HepG2 (cell line): ENCODE measurements around the gene DOCK1. TPM values are rescaled to one million over a fixed set of nuclear protein-coding genes. Genes with fewer than 3 reads are reported as not detected.

ENCODE experiments used
- ATAC-seq: fragments of 200-7000 bp; cut with Tn5 transposase; 3 replicates; pipeline ENCODE4 v1.9.1; 2020; ENCODE audit warnings: mild to moderate bottlenecking, moderate library complexity
- BruUV-seq: library from RNA; stranded (reverse); fragments of 400-500 nt; replicated peaks from 2 replicates; lab custom pipeline; 2021; lab: Mats Ljungman, UMichigan
- CTCF ChIA-PET: fragments of 300-600 bp; formaldehyde crosslinking; extraction: SDS; loops from one replicate; lab custom pipeline; 2021; ENCODE audit warnings: low total read pairs, inconsistent platforms, low intra/inter-chr PET ratio; lab: Yijun Ruan, JAX
- POLR2A ChIA-PET: fragments of 350-600 bp; sonication (Branson Sonifier 250); formaldehyde crosslinking; loops from one replicate; lab custom pipeline; 2020; ENCODE audit warnings: antibody characterized with exemption, inconsistent platforms; lab: Yijun Ruan, JAX
- DNase-seq: peaks from one replicate; pipeline ENCODE4 v3.0.0-alpha.2; 2015; ENCODE audit warnings: low spot score
- FAIRE-seq: peaks from 3 replicates; lab custom pipeline; 2011; peaks lifted over from hg19 to GRCh38; lab: Jason Lieb, UNC
- H2AFZ ChIP-seq: one replicate; pipeline ENCODE4 v1.6.1; 2011; ENCODE audit warnings: low read length, inconsistent platforms
- H3K27ac ChIP-seq: fragments of 300-600 bp; 3 replicates; pipeline ENCODE4 v1.8.0; 2011; ENCODE audit warnings: mixed run types, mild to moderate bottlenecking, mixed read lengths, low read length, inconsistent platforms; ENCODE audit not compliant: insufficient read depth; ENCODE audit errors: extremely low read length
- H3K27me3 ChIP-seq, 2 experiments: fragments of 200-600 bp in 1 of 2; 2 replicates in 1 of 2; 3 replicates in 1 of 2; pipeline versions ENCODE4 v1.6.0 to v1.8.0; 2011; ENCODE audit warnings: low read length in 2 of 2, mild to moderate bottlenecking in 2 of 2, moderate library complexity in 2 of 2, inconsistent platforms in 1 of 2; ENCODE audit not compliant: insufficient read depth in 2 of 2, control insufficient read depth in 1 of 2
- H3K36me3 ChIP-seq, 2 experiments: fragments of 200-600 bp in 1 of 2; replicated peaks in 1 of 2; 2 replicates in 1 of 2; 3 replicates in 1 of 2; pipeline versions ENCODE4 v1.5.1 to v1.8.0; 2011; ENCODE audit warnings: low read length in 2 of 2, inconsistent platforms in 1 of 2; ENCODE audit not compliant: insufficient read depth in 2 of 2, control insufficient read depth in 1 of 2
- H3K4me1 ChIP-seq: 2 replicates; pipeline ENCODE4 v1.5.1; 2012; ENCODE audit warnings: low read length, inconsistent platforms; ENCODE audit not compliant: insufficient read depth
- H3K4me2 ChIP-seq: 2 replicates; pipeline ENCODE4 v1.6.0; 2011; ENCODE audit warnings: low read depth, low read length, inconsistent platforms
- H3K4me3 ChIP-seq, 3 experiments: fragments of 200-600 bp in 1 of 3; sonication (generic), shearing (Covaris generic) in 1 of 3; replicated peaks in 1 of 3; 2 replicates each; pipeline ENCODE4 v1.5.1; 2011 to 2016; ENCODE audit warnings: low read length in 3 of 3, inconsistent platforms in 2 of 3, low read depth in 2 of 3, mild to moderate bottlenecking in 2 of 3, control low read depth in 1 of 3, mixed read lengths in 1 of 3; ENCODE audit not compliant: insufficient read depth in 1 of 3
- H3K79me2 ChIP-seq: one replicate; pipeline ENCODE4 v1.6.1; 2011; ENCODE audit warnings: low read length, inconsistent platforms; ENCODE audit not compliant: insufficient read depth
- H3K9ac ChIP-seq: 2 replicates; pipeline ENCODE4 v1.6.0; 2011; ENCODE audit warnings: mild to moderate bottlenecking, low read depth, low read length, inconsistent platforms; ENCODE audit not compliant: insufficient read depth
- H3K9me3 ChIP-seq: 2 replicates; pipeline ENCODE4 v1.5.1; 2012; ENCODE audit warnings: mild to moderate bottlenecking, low read length
- H4K20me1 ChIP-seq: 2 replicates; pipeline ENCODE4 v1.6.0; 2011; ENCODE audit warnings: inconsistent platforms, mild to moderate bottlenecking, low read length, moderate library complexity; ENCODE audit not compliant: insufficient read depth
- CSRNP2 ChIP-seq: sonication (generic); formaldehyde crosslinking; conservative IDR thresholded peaks from 2 replicates; pipeline ENCODE4 v1.8.0; 2022; ENCODE audit warnings: low read depth, missing genetic modification reagents
- FIP1L1 ChIP-seq: fragments of 200-400 bp; formaldehyde crosslinking; IDR thresholded peaks from 2 replicates; pipeline ENCODE4 v1.6.1; 2018; ENCODE audit warnings: low read depth, mild to moderate bottlenecking, low read length, moderate library complexity, borderline replicate concordance; ENCODE audit not compliant: insufficient read depth
- FOXK1 ChIP-seq: sonication (generic); formaldehyde crosslinking; IDR thresholded peaks from 2 replicates; pipeline ENCODE4 v1.4.0; 2020; ENCODE audit warnings: low read depth, missing genetic modification reagents, borderline replicate concordance
- MLX ChIP-seq: IDR thresholded peaks from 2 replicates; pipeline ENCODE4 v1.6.1; 2016
- NONO ChIP-seq, 2 experiments: fragments of 450-650 bp in 1 of 2; sonication (generic) in 1 of 2; formaldehyde crosslinking in 1 of 2; IDR thresholded peaks in 1 of 2; conservative IDR thresholded peaks in 1 of 2; 2 replicates each; pipeline versions ENCODE4 v1.6.1 to v1.8.0; 2017 to 2022; ENCODE audit warnings: mild to moderate bottlenecking in 1 of 2, missing genetic modification reagents in 1 of 2, moderate library complexity in 1 of 2
- SP140L ChIP-seq: sonication (generic); formaldehyde crosslinking; IDR thresholded peaks from 2 replicates; pipeline ENCODE4 v1.4.0; 2020; ENCODE audit warnings: missing genetic modification reagents, borderline replicate concordance
- ZBTB8A ChIP-seq: sonication (generic); formaldehyde crosslinking; IDR thresholded peaks from 2 replicates; pipeline ENCODE4 v1.4.0; 2020; ENCODE audit warnings: mild to moderate bottlenecking, low read depth, missing genetic modification reagents, borderline replicate concordance
- ZFP62 ChIP-seq: sonication (generic); formaldehyde crosslinking; IDR thresholded peaks from 2 replicates; pipeline ENCODE4 v1.4.0; 2020; ENCODE audit warnings: missing genetic modification reagents
- ZNF331 ChIP-seq: sonication (generic); formaldehyde crosslinking; IDR thresholded peaks from 2 replicates; pipeline ENCODE4 v1.4.0; 2020; ENCODE audit warnings: missing genetic modification reagents
- ZNF558 ChIP-seq: sonication (generic); formaldehyde crosslinking; IDR thresholded peaks from 2 replicates; pipeline ENCODE4 v1.9.0; 2022; ENCODE audit warnings: mild to moderate bottlenecking, missing genetic modification reagents, borderline replicate concordance
- ZNF629 ChIP-seq: sonication (generic); formaldehyde crosslinking; conservative IDR thresholded peaks from 2 replicates; pipeline ENCODE4 v1.5.0; 2020; ENCODE audit warnings: missing genetic modification reagents
- ZNF687 ChIP-seq: sonication (generic); formaldehyde crosslinking; IDR thresholded peaks from 2 replicates; pipeline ENCODE4 v1.5.1; 2020; ENCODE audit warnings: mild to moderate bottlenecking, missing genetic modification reagents, moderate library complexity
- WGBS: methylation state at CpG from one replicate; pipeline ENCODE4 v1.1.6; 2017; ENCODE audit warnings: low lambda C conversion rate; 5-methylcytosine and 5-hydroxymethylcytosine counted together
- in situ Hi-C: cut with HindIII; loops from 2 replicates; pipeline ENCODE4 v1.10.0; 2017; ENCODE audit warnings: low pct_unique_long_range_greater_than_20kb; ENCODE audit not compliant: extremely low pct_ligation_motif_present
- intact Hi-C: fragments of 100-400 bp; cut with micrococcal nuclease; formaldehyde crosslinking; loops from one replicate; pipeline ENCODE4 v1.10.0; 2022; ENCODE audit not compliant: unreplicated experiment
- polyA plus RNA-seq, 8 experiments: library from polyadenylated mRNA; depleted of rRNA in 3 of 8; stranded (reverse) in 7 of 8; unstranded in 1 of 8; fragments of >200 nt; fragmentation: Illumina TruSeq in 4 of 8; extraction: Trizol in 4 of 8; gene quantifications; 2 replicates each; pipeline versions ENCODE4 v1.2.1 to v1.2.3, GENCODE V29; 2011 to 2016; ENCODE audit warnings: low read depth in 4 of 8, missing spikeins in 1 of 8, mixed read lengths in 1 of 8; ENCODE audit not compliant: insufficient read depth in 1 of 8
- total RNA-seq, 5 experiments: library from RNA; depleted of rRNA; stranded (reverse); fragments of >200 nt; fragmentation: Illumina TruSeq; extraction: Trizol; gene quantifications; 2 replicates each; pipeline ENCODE4 v1.2.3, GENCODE V29; 2016; ENCODE audit warnings: low read depth in 1 of 5

Gene DOCK1
- total and polyA plus RNA-seq, 2 of the 13 experiments (the other 11 are each of a cell fraction or from before 2014, with no cell fraction given): 8.3 to 25.5 TPM

GRCh38 chr10:127035827-127036226 lies 130.6 kb downstream of the DOCK1 start:
- H3K36me3 ChIP-seq: peaks cover 9 to 44% of the 10 kb centered on the region in 2 experiments; a peak in 4 of 5 replicates
- intact Hi-C loops: no loop called here
- DNase-seq (no peak), FAIRE-seq (no peak), ATAC-seq (no peak)
- no peak overlapping the region for H3K4me2 ChIP-seq
- CTCF ChIA-PET: no interaction called here
- peaks cover 25% of the 10 kb centered on the region for H3K4me1 ChIP-seq
- no TSS peak for BruUV-seq
- POLR2A ChIA-PET: no interaction called here
- no peak overlapping the region for H3K4me3 ChIP-seq
- no peaks in the 10 kb centered on the region for H3K9me3 ChIP-seq
- TF ChIP-seq ZFP62 (CRISPR knock-in tag): no peak
- peak; percentile 60 for TF ChIP-seq ZNF629 (CRISPR knock-in tag)
- no peak for TF ChIP-seq SP140L (CRISPR knock-in tag)
- TF ChIP-seq NONO (IDR thresholded peaks at IDR 0.05): no peak
- TF ChIP-seq NONO (CRISPR knock-in tag; conservative IDR thresholded peaks at IDR 0.05): no peak
- H2AFZ ChIP-seq: no peak overlapping the region
- 99% methylated on average over 4 of the region's 4 CpGs for WGBS
- in situ Hi-C loops: no loop called here
- no peak overlapping the region for H3K9ac ChIP-seq
- no peaks in the 10 kb centered on the region for H3K27me3 ChIP-seq
- no peak overlapping the region for H3K27ac ChIP-seq
- H4K20me1 ChIP-seq: no peaks in the 10 kb centered on the region
- H3K79me2 ChIP-seq: no peaks in the 10 kb centered on the region

- ATAC-seq (no peak), FAIRE-seq (no peak), DNase-seq (no peak)
- Histone ChIP-seq H3K9me3 (no peaks in the 10 kb centered on the region), H4K20me1 (no peaks in the 10 kb centered on the region), H2AFZ (no peak overlapping the region), H3K4me3 (no peak overlapping the region), H3K36me3 (peaks cover 9 to 35% of the 10 kb centered on the region in 2 experiments; a peak in 4 of 5 replicates), H3K4me1 (peaks cover 25% of the 10 kb centered on the region), H3K79me2 (no peaks in the 10 kb centered on the region), H3K27me3 (no peaks in the 10 kb centered on the region), H3K9ac (no peak overlapping the region), H3K27ac (no peak overlapping the region), H3K4me2 (no peak overlapping the region)
- WGBS: 98% methylated on average over 4 of the region's 4 CpGs
- BruUV-seq: no TSS peak
- intact Hi-C loops: no loop called here
- POLR2A ChIA-PET: no interaction called here
- in situ Hi-C loops: no loop called here
- CTCF ChIA-PET: no interaction called here
- no peak for TF ChIP-seq ZBTB8A (CRISPR knock-in tag)
- TF ChIP-seq CSRNP2: no peak
- TF ChIP-seq ZNF331 (CRISPR knock-in tag): no peak
- TF ChIP-seq ZNF558 (CRISPR knock-in tag): no peak
- no peak for TF ChIP-seq FOXK1 (CRISPR knock-in tag)
- no peak for TF ChIP-seq MLX
- TF ChIP-seq ZNF687 (CRISPR knock-in tag): no peak
- TF ChIP-seq FIP1L1: no peak
Measured at GRCh38 chr10:127036987-127037386, 131.8 kb downstream of the DOCK1 start.
